HepG2 (cell line): ENCODE measurements around the gene NCOA6. TPM values are rescaled to one million over a fixed set of nuclear protein-coding genes. Genes with fewer than 3 reads are reported as not detected.

ENCODE experiments used
- ATAC-seq: fragments of 200-7000 bp; cut with Tn5 transposase; 3 replicates; pipeline ENCODE4 v1.9.1; 2020; ENCODE audit warnings: mild to moderate bottlenecking, moderate library complexity
- BruUV-seq: library from RNA; stranded (reverse); fragments of 400-500 nt; replicated peaks from 2 replicates; lab custom pipeline; 2021; lab: Mats Ljungman, UMichigan
- CTCF ChIA-PET: fragments of 300-600 bp; formaldehyde crosslinking; extraction: SDS; loops from one replicate; lab custom pipeline; 2021; ENCODE audit warnings: low total read pairs, inconsistent platforms, low intra/inter-chr PET ratio; lab: Yijun Ruan, JAX
- POLR2A ChIA-PET: fragments of 350-600 bp; sonication (Branson Sonifier 250); formaldehyde crosslinking; loops from one replicate; lab custom pipeline; 2020; ENCODE audit warnings: antibody characterized with exemption, inconsistent platforms; lab: Yijun Ruan, JAX
- DNase-seq: peaks from one replicate; pipeline ENCODE4 v3.0.0-alpha.2; 2015; ENCODE audit warnings: low spot score
- FAIRE-seq: peaks from 3 replicates; lab custom pipeline; 2011; peaks lifted over from hg19 to GRCh38; lab: Jason Lieb, UNC
- H2AFZ ChIP-seq: one replicate; pipeline ENCODE4 v1.6.1; 2011; ENCODE audit warnings: low read length, inconsistent platforms
- H3K27ac ChIP-seq: fragments of 300-600 bp; 3 replicates; pipeline ENCODE4 v1.8.0; 2011; ENCODE audit warnings: mixed run types, mild to moderate bottlenecking, mixed read lengths, low read length, inconsistent platforms; ENCODE audit not compliant: insufficient read depth; ENCODE audit errors: extremely low read length
- H3K27me3 ChIP-seq, 2 experiments: fragments of 200-600 bp in 1 of 2; 2 replicates in 1 of 2; 3 replicates in 1 of 2; pipeline versions ENCODE4 v1.6.0 to v1.8.0; 2011; ENCODE audit warnings: low read length in 2 of 2, mild to moderate bottlenecking in 2 of 2, moderate library complexity in 2 of 2, inconsistent platforms in 1 of 2; ENCODE audit not compliant: insufficient read depth in 2 of 2, control insufficient read depth in 1 of 2
- H3K36me3 ChIP-seq, 2 experiments: fragments of 200-600 bp in 1 of 2; replicated peaks in 1 of 2; 2 replicates in 1 of 2; 3 replicates in 1 of 2; pipeline versions ENCODE4 v1.5.1 to v1.8.0; 2011; ENCODE audit warnings: low read length in 2 of 2, inconsistent platforms in 1 of 2; ENCODE audit not compliant: insufficient read depth in 2 of 2, control insufficient read depth in 1 of 2
- H3K4me1 ChIP-seq: 2 replicates; pipeline ENCODE4 v1.5.1; 2012; ENCODE audit warnings: low read length, inconsistent platforms; ENCODE audit not compliant: insufficient read depth
- H3K4me2 ChIP-seq: 2 replicates; pipeline ENCODE4 v1.6.0; 2011; ENCODE audit warnings: low read depth, low read length, inconsistent platforms
- H3K4me3 ChIP-seq, 3 experiments: fragments of 200-600 bp in 1 of 3; sonication (generic), shearing (Covaris generic) in 1 of 3; replicated peaks in 1 of 3; 2 replicates each; pipeline ENCODE4 v1.5.1; 2011 to 2016; ENCODE audit warnings: low read length in 3 of 3, inconsistent platforms in 2 of 3, low read depth in 2 of 3, mild to moderate bottlenecking in 2 of 3, control low read depth in 1 of 3, mixed read lengths in 1 of 3; ENCODE audit not compliant: insufficient read depth in 1 of 3
- H3K79me2 ChIP-seq: one replicate; pipeline ENCODE4 v1.6.1; 2011; ENCODE audit warnings: low read length, inconsistent platforms; ENCODE audit not compliant: insufficient read depth
- H3K9ac ChIP-seq: 2 replicates; pipeline ENCODE4 v1.6.0; 2011; ENCODE audit warnings: mild to moderate bottlenecking, low read depth, low read length, inconsistent platforms; ENCODE audit not compliant: insufficient read depth
- H3K9me3 ChIP-seq: 2 replicates; pipeline ENCODE4 v1.5.1; 2012; ENCODE audit warnings: mild to moderate bottlenecking, low read length
- H4K20me1 ChIP-seq: 2 replicates; pipeline ENCODE4 v1.6.0; 2011; ENCODE audit warnings: inconsistent platforms, mild to moderate bottlenecking, low read length, moderate library complexity; ENCODE audit not compliant: insufficient read depth
- CBX5 ChIP-seq: sonication (generic); formaldehyde crosslinking; IDR thresholded peaks from 2 replicates; pipeline ENCODE4 v1.4.0; 2020; ENCODE audit warnings: missing genetic modification reagents, borderline replicate concordance
- DMAP1 ChIP-seq: IDR thresholded peaks from 2 replicates; pipeline ENCODE4 v1.6.1; 2016
- HNF4A ChIP-seq: sonication (generic); formaldehyde crosslinking; IDR thresholded peaks from 2 replicates; pipeline ENCODE4 v1.4.0; 2020; ENCODE audit warnings: missing genetic modification reagents
- HNRNPLL ChIP-seq: fragments of 200-400 bp; formaldehyde crosslinking; IDR thresholded peaks from 2 replicates; pipeline ENCODE4 v1.6.1; 2017; ENCODE audit warnings: mild to moderate bottlenecking, low read depth, low read length; ENCODE audit not compliant: poor library complexity, severe bottlenecking
- KAT8 ChIP-seq: IDR thresholded peaks from 2 replicates; pipeline ENCODE4 v1.6.1; 2016; ENCODE audit warnings: missing genetic modification reagents, missing compliant biosample characterization
- MEIS2 ChIP-seq: sonication (generic); formaldehyde crosslinking; IDR thresholded peaks from 2 replicates; pipeline ENCODE4 v1.9.0; 2021; ENCODE audit warnings: mild to moderate bottlenecking, missing genetic modification reagents
- RFXAP ChIP-seq: sonication (generic); formaldehyde crosslinking; IDR thresholded peaks from 2 replicates; pipeline ENCODE4 v1.4.0; 2020; ENCODE audit warnings: missing genetic modification reagents, borderline replicate concordance
- SALL1 ChIP-seq: sonication (generic); formaldehyde crosslinking; IDR thresholded peaks from 2 replicates; pipeline ENCODE4 v1.8.0; 2022; ENCODE audit warnings: mild to moderate bottlenecking, missing genetic modification reagents
- ZNF329 ChIP-seq: sonication (generic); formaldehyde crosslinking; IDR thresholded peaks from 2 replicates; pipeline ENCODE4 v1.9.0; 2021; ENCODE audit warnings: low read depth, mild to moderate bottlenecking, missing genetic modification reagents
- ZNF7 ChIP-seq: IDR thresholded peaks from 2 replicates; pipeline ENCODE4 v1.6.1; 2016; ENCODE audit warnings: missing biosample characterization, missing genetic modification reagents
- WGBS: methylation state at CpG from one replicate; pipeline ENCODE4 v1.1.6; 2017; ENCODE audit warnings: low lambda C conversion rate; 5-methylcytosine and 5-hydroxymethylcytosine counted together
- in situ Hi-C: cut with HindIII; loops from 2 replicates; pipeline ENCODE4 v1.10.0; 2017; ENCODE audit warnings: low pct_unique_long_range_greater_than_20kb; ENCODE audit not compliant: extremely low pct_ligation_motif_present
- intact Hi-C: fragments of 100-400 bp; cut with micrococcal nuclease; formaldehyde crosslinking; loops from one replicate; pipeline ENCODE4 v1.10.0; 2022; ENCODE audit not compliant: unreplicated experiment
- polyA plus RNA-seq, 8 experiments: library from polyadenylated mRNA; depleted of rRNA in 3 of 8; stranded (reverse) in 7 of 8; unstranded in 1 of 8; fragments of >200 nt; fragmentation: Illumina TruSeq in 4 of 8; extraction: Trizol in 4 of 8; gene quantifications; 2 replicates each; pipeline versions ENCODE4 v1.2.1 to v1.2.3, GENCODE V29; 2011 to 2016; ENCODE audit warnings: low read depth in 4 of 8, missing spikeins in 1 of 8, mixed read lengths in 1 of 8; ENCODE audit not compliant: insufficient read depth in 1 of 8
- total RNA-seq, 5 experiments: library from RNA; depleted of rRNA; stranded (reverse); fragments of >200 nt; fragmentation: Illumina TruSeq; extraction: Trizol; gene quantifications; 2 replicates each; pipeline ENCODE4 v1.2.3, GENCODE V29; 2016; ENCODE audit warnings: low read depth in 1 of 5
- TF ChIP-seq, protein P1 (sequence below): sonication (generic); formaldehyde crosslinking; IDR thresholded peaks from 2 replicates; pipeline ENCODE4 v1.4.0; 2020; ENCODE audit warnings: missing genetic modification reagents
- TF ChIP-seq, protein P2 (sequence below): sonication (generic); formaldehyde crosslinking; IDR thresholded peaks from 2 replicates; pipeline ENCODE4 v1.5.1; 2020; ENCODE audit warnings: mild to moderate bottlenecking, moderate library complexity, missing genetic modification reagents
- TF ChIP-seq, protein P3 (sequence below): sonication (generic); formaldehyde crosslinking; IDR thresholded peaks from 2 replicates; pipeline ENCODE4 v1.4.0; 2020; ENCODE audit warnings: missing genetic modification reagents, borderline replicate concordance
- TF ChIP-seq, protein P4 (sequence below): sonication (generic); formaldehyde crosslinking; IDR thresholded peaks from 2 replicates; pipeline ENCODE4 v1.4.0; 2020; ENCODE audit warnings: missing genetic modification reagents

The NCOA6 gene
- total and polyA plus RNA-seq, 2 of the 13 experiments (the other 11 are each of a cell fraction or from before 2014, with no cell fraction given): 11.2 to 29.3 TPM

DNA sequence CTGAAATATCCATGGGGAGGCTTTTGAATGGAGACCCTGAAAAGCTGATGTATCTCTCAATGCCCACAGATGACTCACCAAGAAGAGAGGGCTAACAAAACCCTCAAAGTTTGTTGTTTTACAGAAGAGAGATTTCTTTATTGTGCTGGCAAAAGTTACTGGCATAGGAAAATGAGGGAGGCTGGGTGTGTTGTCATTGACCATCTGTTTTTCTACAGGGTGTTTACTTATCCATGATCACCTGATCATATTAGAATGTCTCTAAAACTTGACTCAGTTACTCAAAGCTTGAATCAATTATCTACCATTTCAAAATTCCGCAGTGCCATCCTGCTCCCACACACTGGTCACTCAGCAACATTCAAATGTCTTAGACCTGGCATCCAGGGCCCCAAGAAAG lies 9.8 kb downstream of the NCOA6 start:
- Histone ChIP-seq H3K9ac (no peak overlapping the region), H3K4me2 (no peak overlapping the region), H2AFZ (no peak overlapping the region), H4K20me1 (peaks cover 15% of the 10 kb centered on the region), H3K79me2 (peaks cover 94% of the 10 kb centered on the region), H3K4me3 (no peak overlapping the region), H3K27me3 (no peaks in the 10 kb centered on the region), H3K27ac (no peak overlapping the region), H3K9me3 (no peaks in the 10 kb centered on the region), H3K4me1 (no peaks in the 10 kb centered on the region), H3K36me3 (no peaks in the 10 kb centered on the region; a peak in 2 of 5 replicates)
- DNase-seq: no peak
- ATAC-seq: no peak
- FAIRE-seq: no peak
- 97% methylated on average over 1 of the region's 1 CpG for WGBS
- ChIA-PET POLR2A (interaction anchor here (1.6 kb wide), 1 partner anchor 10 kb away, joined by 5 read pairs; the partner anchor contains the start of gene NCOA6), CTCF (no interaction called here)
- no TSS peak for BruUV-seq
- intact Hi-C loops: no loop called here
- in situ Hi-C loops: no loop called here
- TF ChIP-seq, protein P1, sequence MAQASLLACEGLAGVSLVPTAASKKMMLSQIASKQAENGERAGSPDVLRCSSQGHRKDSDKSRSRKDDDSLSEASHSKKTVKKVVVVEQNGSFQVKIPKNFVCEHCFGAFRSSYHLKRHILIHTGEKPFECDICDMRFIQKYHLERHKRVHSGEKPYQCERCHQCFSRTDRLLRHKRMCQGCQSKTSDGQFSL (CRISPR knock-in tag): no peak
- no peak for TF ChIP-seq HNF4A
- TF ChIP-seq DMAP1: no peak

DNA sequence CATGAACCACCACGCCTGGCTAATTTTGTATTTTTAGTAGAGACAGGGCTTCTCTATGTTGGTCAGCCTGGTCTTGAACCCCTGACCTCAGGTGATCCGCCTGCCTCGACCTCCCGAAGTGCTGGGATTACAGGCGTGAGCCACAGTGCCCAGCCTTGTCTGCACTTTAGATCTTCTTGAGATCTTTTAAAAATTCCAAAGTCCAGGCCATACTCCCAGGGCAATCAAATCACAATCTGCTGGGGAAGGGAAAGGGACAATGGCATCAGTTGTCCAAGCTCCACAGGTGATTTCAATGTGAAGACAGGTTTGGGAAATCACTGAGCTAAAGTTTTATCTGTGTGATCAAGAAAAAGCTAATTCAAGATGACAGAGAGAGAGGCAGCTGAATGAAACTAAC lies 16.9 kb downstream of the NCOA6 start:
- no peak for DNase-seq
- Histone ChIP-seq H3K36me3 (peaks cover 1 to 2% of the 10 kb centered on the region in 2 experiments; a peak in 1 of 5 replicates), H3K27ac (no peak overlapping the region), H4K20me1 (0 out of 2 replicates have a peak, but pooled peaks cover 5% of the 10 kb centered on the region), H3K79me2 (peaks cover 69% of the 10 kb centered on the region), H3K9me3 (no peaks in the 10 kb centered on the region), H3K27me3 (no peaks in the 10 kb centered on the region), H3K4me2 (no peak overlapping the region), H2AFZ (no peak overlapping the region), H3K4me3 (no peak overlapping the region), H3K9ac (no peak overlapping the region), H3K4me1 (peaks cover 22% of the 10 kb centered on the region)
- BruUV-seq: no TSS peak
- FAIRE-seq: no peak
- WGBS: 88% methylated on average over 5 of the region's 5 CpGs
- ATAC-seq: no peak
- CTCF ChIA-PET: no interaction called here
- intact Hi-C loops (no loop called here), in situ Hi-C loops (no loop called here)
- POLR2A ChIA-PET: no interaction called here
- TF ChIP-seq RFXAP (no peak), SALL1 (CRISPR knock-in tag) (0 out of 2 replicates have a peak, but pooled peaks have one; percentile 19), ZNF329 (CRISPR knock-in tag) (no peak), HNF4A (peak; percentile 58), ZNF7 (CRISPR knock-in tag) (peak; percentile 99), MEIS2 (peak; percentile 33; the same call in 1 of the 2 replicates), HNRNPLL (no peak), CBX5 (CRISPR knock-in tag) (0 out of 2 replicates have a peak, but pooled peaks have one; percentile 29), KAT8 (CRISPR knock-in tag) (no peak)
- TF ChIP-seq, protein P2, sequence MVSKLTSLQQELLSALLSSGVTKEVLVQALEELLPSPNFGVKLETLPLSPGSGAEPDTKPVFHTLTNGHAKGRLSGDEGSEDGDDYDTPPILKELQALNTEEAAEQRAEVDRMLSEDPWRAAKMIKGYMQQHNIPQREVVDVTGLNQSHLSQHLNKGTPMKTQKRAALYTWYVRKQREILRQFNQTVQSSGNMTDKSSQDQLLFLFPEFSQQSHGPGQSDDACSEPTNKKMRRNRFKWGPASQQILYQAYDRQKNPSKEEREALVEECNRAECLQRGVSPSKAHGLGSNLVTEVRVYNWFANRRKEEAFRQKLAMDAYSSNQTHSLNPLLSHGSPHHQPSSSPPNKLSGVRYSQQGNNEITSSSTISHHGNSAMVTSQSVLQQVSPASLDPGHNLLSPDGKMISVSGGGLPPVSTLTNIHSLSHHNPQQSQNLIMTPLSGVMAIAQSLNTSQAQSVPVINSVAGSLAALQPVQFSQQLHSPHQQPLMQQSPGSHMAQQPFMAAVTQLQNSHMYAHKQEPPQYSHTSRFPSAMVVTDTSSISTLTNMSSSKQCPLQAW (CRISPR knock-in tag): no peak
- TF ChIP-seq, protein P3, sequence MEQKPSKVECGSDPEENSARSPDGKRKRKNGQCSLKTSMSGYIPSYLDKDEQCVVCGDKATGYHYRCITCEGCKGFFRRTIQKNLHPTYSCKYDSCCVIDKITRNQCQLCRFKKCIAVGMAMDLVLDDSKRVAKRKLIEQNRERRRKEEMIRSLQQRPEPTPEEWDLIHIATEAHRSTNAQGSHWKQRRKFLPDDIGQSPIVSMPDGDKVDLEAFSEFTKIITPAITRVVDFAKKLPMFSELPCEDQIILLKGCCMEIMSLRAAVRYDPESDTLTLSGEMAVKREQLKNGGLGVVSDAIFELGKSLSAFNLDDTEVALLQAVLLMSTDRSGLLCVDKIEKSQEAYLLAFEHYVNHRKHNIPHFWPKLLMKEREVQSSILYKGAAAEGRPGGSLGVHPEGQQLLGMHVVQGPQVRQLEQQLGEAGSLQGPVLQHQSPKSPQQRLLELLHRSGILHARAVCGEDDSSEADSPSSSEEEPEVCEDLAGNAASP (CRISPR knock-in tag): no peak
- TF ChIP-seq, protein P4, sequence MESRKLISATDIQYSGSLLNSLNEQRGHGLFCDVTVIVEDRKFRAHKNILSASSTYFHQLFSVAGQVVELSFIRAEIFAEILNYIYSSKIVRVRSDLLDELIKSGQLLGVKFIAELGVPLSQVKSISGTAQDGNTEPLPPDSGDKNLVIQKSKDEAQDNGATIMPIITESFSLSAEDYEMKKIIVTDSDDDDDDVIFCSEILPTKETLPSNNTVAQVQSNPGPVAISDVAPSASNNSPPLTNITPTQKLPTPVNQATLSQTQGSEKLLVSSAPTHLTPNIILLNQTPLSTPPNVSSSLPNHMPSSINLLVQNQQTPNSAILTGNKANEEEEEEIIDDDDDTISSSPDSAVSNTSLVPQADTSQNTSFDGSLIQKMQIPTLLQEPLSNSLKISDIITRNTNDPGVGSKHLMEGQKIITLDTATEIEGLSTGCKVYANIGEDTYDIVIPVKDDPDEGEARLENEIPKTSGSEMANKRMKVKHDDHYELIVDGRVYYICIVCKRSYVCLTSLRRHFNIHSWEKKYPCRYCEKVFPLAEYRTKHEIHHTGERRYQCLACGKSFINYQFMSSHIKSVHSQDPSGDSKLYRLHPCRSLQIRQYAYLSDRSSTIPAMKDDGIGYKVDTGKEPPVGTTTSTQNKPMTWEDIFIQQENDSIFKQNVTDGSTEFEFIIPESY: peak; percentile 82
